Adrenal gland (tissue), 5 donors: Measurements from ENCODE around the gene SYTL3.

ENCODE experiments used
- POLR2A ChIP-seq, 2 donors: fragments of 450-650 bp; IDR thresholded peaks; one replicate each; pipeline ENCODE4 v1.6.1; 2017; ENCODE audit warnings: antibody characterized with exemption in 2 of 2, mild to moderate bottlenecking in 2 of 2, moderate library complexity in 1 of 2
- TF ChIP-seq, protein P1 (sequence below), 6 experiments: fragments of 450-650 bp in 4 of 6; fragments of 200-600 bp in 2 of 6; sonication (generic) in 1 of 6; IDR thresholded peaks; 1 replicate in 5 of 6; 2 replicates in 1 of 6; pipeline versions ENCODE4 v1.5.1 to v1.8.0; 2016 to 2021; ENCODE audit warnings: antibody characterized with exemption in 6 of 6, mild to moderate bottlenecking in 2 of 6, moderate library complexity in 1 of 6
- donor health status: DM: no; HTN: no; CAD: no.

GRCh38 chr6:158680481-158680880 is 30.6 kb downstream of the SYTL3 start:
- no peak for TF ChIP-seq POLR2A (IDR thresholded peaks at IDR 0.05)
- TF ChIP-seq, protein P1, sequence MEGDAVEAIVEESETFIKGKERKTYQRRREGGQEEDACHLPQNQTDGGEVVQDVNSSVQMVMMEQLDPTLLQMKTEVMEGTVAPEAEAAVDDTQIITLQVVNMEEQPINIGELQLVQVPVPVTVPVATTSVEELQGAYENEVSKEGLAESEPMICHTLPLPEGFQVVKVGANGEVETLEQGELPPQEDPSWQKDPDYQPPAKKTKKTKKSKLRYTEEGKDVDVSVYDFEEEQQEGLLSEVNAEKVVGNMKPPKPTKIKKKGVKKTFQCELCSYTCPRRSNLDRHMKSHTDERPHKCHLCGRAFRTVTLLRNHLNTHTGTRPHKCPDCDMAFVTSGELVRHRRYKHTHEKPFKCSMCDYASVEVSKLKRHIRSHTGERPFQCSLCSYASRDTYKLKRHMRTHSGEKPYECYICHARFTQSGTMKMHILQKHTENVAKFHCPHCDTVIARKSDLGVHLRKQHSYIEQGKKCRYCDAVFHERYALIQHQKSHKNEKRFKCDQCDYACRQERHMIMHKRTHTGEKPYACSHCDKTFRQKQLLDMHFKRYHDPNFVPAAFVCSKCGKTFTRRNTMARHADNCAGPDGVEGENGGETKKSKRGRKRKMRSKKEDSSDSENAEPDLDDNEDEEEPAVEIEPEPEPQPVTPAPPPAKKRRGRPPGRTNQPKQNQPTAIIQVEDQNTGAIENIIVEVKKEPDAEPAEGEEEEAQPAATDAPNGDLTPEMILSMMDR (IDR thresholded peaks at IDR 0.05): no peak
